H1 (cell line): Measurements from ENCODE around the gene BLMH. TPM values are rescaled to one million over a fixed set of nuclear protein-coding genes. Genes with fewer than 3 reads are reported as not detected.

ENCODE experiments used
- CTCF ChIA-PET: fragments of 300-600 bp; sonication (Branson Sonifier 250); formaldehyde crosslinking; loops from one replicate; lab custom pipeline; 2021; ENCODE audit not compliant: partially characterized antibody; lab: Charles Lee
- POLR2A ChIA-PET: fragments of 300-600 bp; sonication (Branson Sonifier 250); formaldehyde crosslinking; loops from one replicate; lab custom pipeline; 2021; ENCODE audit warnings: inconsistent platforms; ENCODE audit not compliant: partially characterized antibody; lab: Charles Lee
- DNase-seq, 2 experiments: peaks; one replicate each; pipeline versions ENCODE4 v3.0.0 to v3.0.0-alpha.2; 2010 to 2022; ENCODE audit warnings: low spot score in 2 of 2, low read depth in 1 of 2, mixed read lengths in 1 of 2
- FAIRE-seq: peaks from 2 replicates; lab custom pipeline; 2011; peaks lifted over from hg19 to GRCh38; lab: Jason Lieb, UNC
- H2AFZ ChIP-seq: 2 replicates; pipeline ENCODE4 v1.8.1; 2012; ENCODE audit warnings: low read length, inconsistent platforms
- H2AK5ac ChIP-seq: 2 replicates; pipeline ENCODE4 v1.6.1; 2013; ENCODE audit warnings: low read depth, low read length
- H2BK120ac ChIP-seq: replicated peaks from 2 replicates; pipeline ENCODE3; 2013; ENCODE audit warnings: low read depth, low read length, inconsistent platforms
- H2BK12ac ChIP-seq: 2 replicates; pipeline ENCODE4 v1.6.1; 2013; ENCODE audit warnings: low read depth, low read length
- H2BK15ac ChIP-seq: 2 replicates; pipeline ENCODE4 v1.6.1; 2013; ENCODE audit warnings: low read length
- H2BK20ac ChIP-seq: 2 replicates; pipeline ENCODE4 v1.6.1; 2013; ENCODE audit warnings: low read length
- H2BK5ac ChIP-seq: 2 replicates; pipeline ENCODE4 v1.6.1; 2013; ENCODE audit warnings: low read depth, low read length
- H3K14ac ChIP-seq: 2 replicates; pipeline ENCODE4 v1.6.1; 2013; ENCODE audit warnings: inconsistent platforms; ENCODE audit not compliant: insufficient read length
- H3K18ac ChIP-seq: 2 replicates; pipeline ENCODE4 v1.6.1; 2013; ENCODE audit warnings: low read length; ENCODE audit errors: extremely low read depth
- H3K23ac ChIP-seq: 2 replicates; pipeline ENCODE4 v1.6.1; 2013; ENCODE audit warnings: inconsistent platforms; ENCODE audit not compliant: insufficient read length
- H3K23me2 ChIP-seq: 2 replicates; pipeline ENCODE4 v1.6.1; 2013; ENCODE audit warnings: low read depth, low read length
- H3K27ac ChIP-seq: 2 replicates; pipeline ENCODE4 v1.6.1; 2011; ENCODE audit warnings: low read depth, low read length, inconsistent platforms
- H3K27me3 ChIP-seq, 4 experiments: replicated peaks in 1 of 4; 1 replicate in 1 of 4; 2 replicates in 3 of 4; pipeline versions ENCODE4 v1.6.1 to v1.8.1; 2011 to 2013; ENCODE audit warnings: low read length in 3 of 4, mild to moderate bottlenecking in 3 of 4, inconsistent platforms in 2 of 4, mixed read lengths in 2 of 4, moderate library complexity in 1 of 4; ENCODE audit not compliant: control insufficient read depth in 3 of 4, insufficient read depth in 3 of 4; ENCODE audit errors: extremely low read depth in 1 of 4
- H3K36me3 ChIP-seq, 4 experiments: 2 replicates each; pipeline versions ENCODE4 v1.6.1 to v1.8.1; 2011 to 2013; ENCODE audit warnings: mild to moderate bottlenecking in 4 of 4, low read length in 3 of 4, moderate library complexity in 2 of 4, control low read depth in 1 of 4, inconsistent platforms in 1 of 4; ENCODE audit not compliant: insufficient read depth in 4 of 4, control insufficient read depth in 2 of 4
- H3K4ac ChIP-seq: replicated peaks from 2 replicates; pipeline ENCODE3; 2013; ENCODE audit warnings: low read length, low read depth, mixed read lengths, inconsistent platforms; ENCODE audit not compliant: insufficient read length
- H3K4me1 ChIP-seq, 4 experiments: replicated peaks in 1 of 4; 1 replicate in 1 of 4; 2 replicates in 3 of 4; pipeline versions ENCODE4 v1.6.1 to v1.8.1; 2011 to 2013; ENCODE audit warnings: low read length in 3 of 4, inconsistent platforms in 2 of 4, mixed read lengths in 1 of 4; ENCODE audit not compliant: insufficient read depth in 4 of 4, control insufficient read depth in 3 of 4
- H3K4me2 ChIP-seq, 2 experiments: 2 replicates each; pipeline versions ENCODE4 v1.6.1 to v1.8.1; 2011 to 2013; ENCODE audit warnings: low read depth in 2 of 2, low read length in 2 of 2, control low read depth in 1 of 2, inconsistent platforms in 1 of 2, mild to moderate bottlenecking in 1 of 2; ENCODE audit not compliant: insufficient read depth in 1 of 2
- H3K4me3 ChIP-seq, 4 experiments: fragments of 200-600, 300-600 bp in 1 of 4; sonication (generic), shearing (Covaris generic), sonication (Bioruptor Twin) in 1 of 4; 2 replicates each; pipeline versions ENCODE4 v1.5.1 to v1.8.1; 2011 to 2016; ENCODE audit warnings: low read length in 4 of 4, low read depth in 3 of 4, control low read depth in 2 of 4, inconsistent platforms in 2 of 4, mild to moderate bottlenecking in 2 of 4, mixed read lengths in 1 of 4, moderate library complexity in 1 of 4; ENCODE audit not compliant: insufficient read depth in 2 of 4; ENCODE audit errors: extremely low read depth in 1 of 4
- H3K56ac ChIP-seq: replicated peaks from 2 replicates; pipeline ENCODE3; 2013; ENCODE audit warnings: low read depth, mild to moderate bottlenecking, mixed read lengths, low read length, inconsistent platforms; ENCODE audit not compliant: insufficient read length
- H3K79me1 ChIP-seq: 2 replicates; pipeline ENCODE4 v1.6.1; 2013; ENCODE audit warnings: low read depth, low read length, control low read depth
- H3K79me2 ChIP-seq, 2 experiments: 2 replicates each; pipeline versions ENCODE4 v1.6.1 to v1.8.1; 2012 to 2013; ENCODE audit warnings: low read length in 2 of 2, mild to moderate bottlenecking in 2 of 2, inconsistent platforms in 1 of 2; ENCODE audit not compliant: insufficient read depth in 2 of 2, control insufficient read depth in 1 of 2
- H3K9ac ChIP-seq, 4 experiments: replicated peaks in 1 of 4; 1 replicate in 1 of 4; 2 replicates in 3 of 4; pipeline versions ENCODE4 v1.6.1 to v1.8.1; 2011 to 2013; ENCODE audit warnings: low read depth in 3 of 4, low read length in 3 of 4, control low read depth in 2 of 4, mild to moderate bottlenecking in 2 of 4, moderate library complexity in 2 of 4, inconsistent platforms in 1 of 4; ENCODE audit errors: extremely low read depth in 1 of 4
- H3K9me3 ChIP-seq, 2 experiments: 2 replicates each; pipeline versions ENCODE4 v1.6.1 to v1.8.1; 2012 to 2013; ENCODE audit warnings: mild to moderate bottlenecking in 2 of 2, moderate library complexity in 2 of 2, control low read depth in 1 of 2, inconsistent platforms in 1 of 2, low read depth in 1 of 2, low read length in 1 of 2, mixed read lengths in 1 of 2; ENCODE audit not compliant: insufficient read depth in 2 of 2
- H4K20me1 ChIP-seq, 2 experiments: replicated peaks in 1 of 2; 2 replicates each; pipeline versions ENCODE3 to v1.8.1; 2011 to 2013; ENCODE audit warnings: inconsistent platforms in 2 of 2, low read length in 2 of 2, mild to moderate bottlenecking in 1 of 2; ENCODE audit not compliant: insufficient read depth in 2 of 2, control insufficient read depth in 1 of 2
- H4K5ac ChIP-seq: 2 replicates; pipeline ENCODE4 v1.6.1; 2013; ENCODE audit warnings: low read length, low read depth, mixed read lengths, inconsistent platforms; ENCODE audit not compliant: insufficient read length
- H4K8ac ChIP-seq: 2 replicates; pipeline ENCODE4 v1.8.0; 2013; ENCODE audit warnings: mild to moderate bottlenecking, moderate library complexity, low read length, inconsistent platforms; ENCODE audit not compliant: insufficient read depth; ENCODE audit errors: extremely low read depth
- H4K91ac ChIP-seq: replicated peaks from 2 replicates; pipeline ENCODE3; 2013; ENCODE audit warnings: low read length, mixed read lengths, inconsistent platforms; ENCODE audit not compliant: insufficient read length
- CHD1 ChIP-seq: IDR thresholded peaks from 2 replicates; pipeline ENCODE4 v1.6.1; 2012; ENCODE audit warnings: low read depth, low read length, improper control_type of control experiment
- POU5F1 ChIP-seq: IDR thresholded peaks from 2 replicates; pipeline ENCODE4 v1.6.1; 2011; ENCODE audit warnings: low read depth, mild to moderate bottlenecking, low read length, moderate library complexity
- SIN3A ChIP-seq, 2 experiments: IDR thresholded peaks in 1 of 2; conservative IDR thresholded peaks in 1 of 2; 2 replicates each; pipeline ENCODE4 v1.6.1; 2011 to 2012; ENCODE audit warnings: low read length in 2 of 2, improper control_type of control experiment in 1 of 2, low read depth in 1 of 2, mild to moderate bottlenecking in 1 of 2
- YY1 ChIP-seq: IDR thresholded peaks from 2 replicates; pipeline ENCODE4 v1.6.1; 2011; ENCODE audit warnings: low read depth, mild to moderate bottlenecking, low read length
- WGBS, 2 experiments: shearing (Covaris generic) in 1 of 2; methylation state at CpG; one replicate each; pipeline versions ENCODE4 v1.1.6 to v1.1.7; 2013 to 2015; ENCODE audit warnings: low lambda C conversion rate in 2 of 2, mixed read lengths in 2 of 2, inconsistent platforms in 1 of 2, low coverage in 1 of 2, missing lambda C conversion rate in 1 of 2; ENCODE audit not compliant: insufficient replicate concordance in 2 of 2, insufficient coverage in 1 of 2, insufficient read length in 1 of 2; ENCODE audit errors: extremely low coverage in 1 of 2, missing lambda C conversion rate in 1 of 2; 5-methylcytosine and 5-hydroxymethylcytosine counted together
- polyA plus RNA-seq, 7 experiments: library from polyadenylated mRNA; depleted of rRNA in 3 of 7; stranded (reverse) in 5 of 7; unstranded in 2 of 7; fragments of >200 nt in 5 of 7; fragments of 200-250 nt in 2 of 7; gene quantifications; 1 replicate in 5 of 7; 2 replicates in 1 of 7; 4 replicates in 1 of 7; pipeline versions ENCODE4 v1.2.1 to v1.2.3, GENCODE V29; 2011 to 2013; ENCODE audit warnings: missing spikeins in 2 of 7, mixed read lengths in 2 of 7
- total RNA-seq: library from RNA; stranded (reverse); fragmentation: NEBNext Ultra II Directional; extraction: Animal tissue kit (Norgen Biotek cat#: 25700); gene quantifications from 2 replicates; pipeline ENCODE4 v1.2.1, GENCODE V29; 2021

The BLMH gene
- total and polyA plus RNA-seq, 2 of the 8 experiments (the other 6 are each of a cell fraction or from before 2014, with no cell fraction given): 18.2 to 74.3 TPM

GRCh38 chr17:30217054-30217453 lies 74.7 kb downstream of the BLMH start:
- Histone ChIP-seq H4K5ac (no peak overlapping the region), H2BK20ac (no peak overlapping the region), H3K23ac (no peak overlapping the region), H3K14ac (no peak overlapping the region), H3K9me3 (no peaks in the 10 kb centered on the region), H2BK12ac (no peak overlapping the region), H3K4me2 (no peak overlapping the region), H3K18ac (no peak overlapping the region), H4K8ac (no peak overlapping the region; the same call in 1 of the 2 replicates), H3K36me3 (no peaks in the 10 kb centered on the region), H3K27ac (no peak overlapping the region), H2BK15ac (no peak overlapping the region), H3K4me3 (no peak overlapping the region), H3K79me2 (no peaks in the 10 kb centered on the region), H4K20me1 (no peaks in the 10 kb centered on the region), H3K9ac (no peak overlapping the region), H3K4me1 (no peaks in the 10 kb centered on the region), H3K23me2 (no peaks in the 10 kb centered on the region), H2BK120ac (no peak overlapping the region), H2AK5ac (no peak overlapping the region), H3K4ac (no peak overlapping the region), H3K79me1 (no peaks in the 10 kb centered on the region; the same call in 1 of the 2 replicates), H2BK5ac (no peak overlapping the region), H3K56ac (no peak overlapping the region), H2AFZ (no peak overlapping the region), H3K27me3 (no peaks in the 10 kb centered on the region), H4K91ac (no peak overlapping the region)
- ChIA-PET POLR2A (no interaction called here), CTCF (no interaction called here)
- FAIRE-seq (no peak), DNase-seq (no peak)
- WGBS, 2 experiments: 96% methylated on average over 6 of the region's 6 CpGs; no CpG with 5 or more reads in 1 of the 2 experiments
- TF ChIP-seq SIN3A (conservative IDR thresholded peaks at IDR 0.05 in 1 of 2, IDR thresholded peaks at IDR 0.05 in 1 of 2; ENCODE audit: low read depth in 1 of 2, low read length in 2 of 2) (no peak), POU5F1 (no peak), YY1 (no peak), CHD1 (no peak)
